IPS DF 4.7 (cell line): ENCODE measurements around the gene MRGPRX2.

Source experiments
- DNase-seq: peaks from one replicate; pipeline ENCODE4 v3.0.0-alpha.2; 2013; ENCODE audit warnings: low spot score; ENCODE audit errors: extremely low read depth

MRGPRX2 gene

GRCh38 chr11:19076744-19077589 is 16.4 kb upstream of the MRGPRX2 start:
- DNase-seq = no peak

GRCh38 chr11:19075636-19076035 is 15.1 kb upstream of the MRGPRX2 start:
- no peak for DNase-seq

GRCh38 chr11:19073454-19074415 is 13.2 kb upstream of the MRGPRX2 start:
- no peak for DNase-seq

- no peak for DNase-seq
Measured at GRCh38 chr11:19072464-19072863, 11.9 kb upstream of the MRGPRX2 start.

DNA sequence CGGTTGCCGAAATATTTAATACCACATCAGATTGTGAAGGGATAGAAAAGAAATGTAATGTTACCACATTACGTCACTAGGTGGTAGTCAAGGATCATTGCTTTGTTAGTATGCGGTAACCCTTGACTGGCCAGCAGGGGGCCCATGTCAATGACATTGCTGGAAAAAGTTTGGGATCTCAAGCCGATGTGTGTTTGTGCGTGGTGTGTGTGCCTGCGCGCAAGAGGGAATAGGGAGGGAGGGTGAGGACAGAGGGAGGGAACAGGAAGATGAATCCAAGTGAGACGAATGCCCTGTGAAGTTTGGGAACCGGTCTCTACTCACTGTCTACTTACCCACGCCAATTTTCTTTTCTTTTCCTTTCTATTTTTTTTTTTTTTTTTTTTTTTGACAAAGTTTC is 10.7 kb upstream of the MRGPRX2 start:
- DNase-seq = peak; percentile 62

DNA sequence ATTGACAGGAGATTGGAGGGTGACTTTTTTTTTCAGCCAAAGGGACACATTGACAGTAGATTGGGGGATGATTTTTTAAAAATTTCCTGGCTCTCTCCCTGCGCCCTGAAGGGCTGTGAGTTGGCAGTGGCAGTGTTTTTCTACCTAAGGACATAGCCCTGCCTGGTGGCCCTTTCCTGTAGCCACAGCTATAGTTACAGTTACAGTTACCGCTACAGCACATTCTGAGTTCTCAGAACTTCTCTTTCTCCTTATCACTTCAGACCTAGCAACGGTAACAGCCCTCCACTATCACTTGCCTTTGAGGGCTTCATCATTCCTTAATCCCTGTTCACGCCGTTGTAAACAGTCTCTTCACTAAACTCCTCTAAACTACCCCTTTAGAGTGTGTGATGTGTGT is 684 bp downstream of the MRGPRX2 start:
- no peak for DNase-seq

GRCh38 chr11:19055905-19056304 is 4.6 kb downstream of the MRGPRX2 start:
- DNase-seq = no peak

GRCh38 chr11:19055016-19055415 is 5.5 kb downstream of the MRGPRX2 start:
- no peak for DNase-seq

GRCh38 chr11:19053909-19054308 is 6.6 kb downstream of the MRGPRX2 start:
- DNase-seq = no peak

DNA sequence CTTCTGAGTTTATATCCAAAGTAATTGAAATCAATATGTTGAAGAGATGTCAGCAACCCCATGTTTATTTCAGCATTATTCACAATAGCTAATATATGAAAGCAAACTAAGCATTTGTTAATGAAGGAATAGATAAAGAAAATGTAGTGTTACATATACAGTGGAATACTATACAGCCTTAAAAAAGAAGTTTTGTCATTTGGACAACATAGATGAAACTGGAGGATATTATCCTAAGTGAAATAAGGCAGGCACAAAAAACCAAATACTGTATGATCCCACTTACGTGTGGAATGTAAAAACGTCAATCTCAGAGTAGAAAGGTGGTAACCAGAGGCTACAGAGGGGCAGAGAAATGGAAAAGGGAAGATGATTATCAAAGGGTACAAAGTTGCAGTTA is 10.2 kb downstream of the MRGPRX2 start:
- no peak for DNase-seq

GRCh38 chr11:19049351-19049750 is 11.2 kb downstream of the MRGPRX2 start:
- DNase-seq = no peak

- no peak for DNase-seq
Measured at GRCh38 chr11:19040051-19040450, 20.5 kb downstream of the MRGPRX2 start.

GRCh38 chr11:19039409-19039808 is 21.1 kb downstream of the MRGPRX2 start:
- no peak for DNase-seq

DNA sequence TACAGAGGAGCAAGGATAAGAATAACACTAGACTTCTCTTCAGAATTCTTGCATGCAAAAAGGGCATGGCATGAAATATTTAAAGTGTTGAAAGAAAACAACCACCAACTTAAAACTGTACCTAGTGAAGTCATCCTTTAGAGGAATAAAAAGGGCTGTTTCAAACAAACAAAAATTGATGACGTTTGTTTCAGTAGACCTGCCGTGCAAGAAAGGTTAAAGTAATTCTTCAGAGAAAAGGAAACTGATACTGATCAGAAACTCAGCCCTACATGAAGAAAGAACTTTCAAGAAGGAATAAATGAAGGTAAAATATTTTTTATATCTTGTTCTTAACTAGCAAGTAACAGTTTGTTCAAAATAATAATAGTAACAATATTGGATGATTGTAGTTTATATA is 27.5 kb downstream of the MRGPRX2 start:
- no peak for DNase-seq

GRCh38 chr11:19027829-19028595 is 32.5 kb downstream of the MRGPRX2 start:
- DNase-seq = no peak

DNA sequence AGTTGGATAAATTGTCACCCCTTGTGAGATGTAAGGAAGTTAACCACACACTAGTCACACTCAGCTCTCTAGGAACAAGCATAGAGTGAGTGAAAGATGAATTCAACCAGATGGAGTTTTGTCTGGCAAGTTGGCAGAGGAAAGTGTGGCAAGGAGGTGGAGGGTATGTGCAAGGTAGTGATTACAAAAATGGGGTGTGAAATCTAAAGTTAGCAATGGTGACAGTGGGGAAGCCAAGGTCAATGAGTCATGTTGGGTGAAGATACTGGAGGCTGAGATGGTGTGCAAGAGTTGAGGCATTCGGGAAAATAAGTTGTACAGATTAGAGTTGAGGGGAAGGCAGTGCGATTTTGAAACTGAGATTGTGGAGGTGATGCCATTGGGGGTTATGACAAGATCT is 33.7 kb downstream of the MRGPRX2 start:
- no peak for DNase-seq

- DNase-seq = no peak
Measured at GRCh38 chr11:19025481-19026406, 34.8 kb downstream of the MRGPRX2 start.

DNA sequence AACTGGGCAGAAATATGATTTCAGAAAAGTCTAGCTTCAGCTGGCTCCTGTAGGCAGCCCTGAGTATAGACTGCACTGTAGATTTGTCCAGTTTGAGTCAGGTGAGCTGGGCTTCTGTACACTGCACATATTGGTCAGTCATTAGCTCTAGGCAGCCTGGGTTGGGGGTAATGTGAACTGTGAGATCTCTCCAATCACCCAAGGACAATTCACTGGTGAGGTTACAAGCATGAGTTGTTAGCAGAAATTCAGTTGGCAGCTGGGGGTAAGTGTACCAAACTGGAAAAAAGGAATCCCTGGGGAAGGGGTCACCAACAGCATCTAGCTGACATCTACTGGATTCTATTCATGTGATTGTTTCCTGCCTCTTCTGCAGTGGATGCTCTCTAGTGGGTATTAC is 39.7 kb downstream of the MRGPRX2 start:
- DNase-seq = no peak

- peak; percentile 16 for DNase-seq
Measured at GRCh38 chr11:19018901-19019300, 41.6 kb downstream of the MRGPRX2 start.

DNA sequence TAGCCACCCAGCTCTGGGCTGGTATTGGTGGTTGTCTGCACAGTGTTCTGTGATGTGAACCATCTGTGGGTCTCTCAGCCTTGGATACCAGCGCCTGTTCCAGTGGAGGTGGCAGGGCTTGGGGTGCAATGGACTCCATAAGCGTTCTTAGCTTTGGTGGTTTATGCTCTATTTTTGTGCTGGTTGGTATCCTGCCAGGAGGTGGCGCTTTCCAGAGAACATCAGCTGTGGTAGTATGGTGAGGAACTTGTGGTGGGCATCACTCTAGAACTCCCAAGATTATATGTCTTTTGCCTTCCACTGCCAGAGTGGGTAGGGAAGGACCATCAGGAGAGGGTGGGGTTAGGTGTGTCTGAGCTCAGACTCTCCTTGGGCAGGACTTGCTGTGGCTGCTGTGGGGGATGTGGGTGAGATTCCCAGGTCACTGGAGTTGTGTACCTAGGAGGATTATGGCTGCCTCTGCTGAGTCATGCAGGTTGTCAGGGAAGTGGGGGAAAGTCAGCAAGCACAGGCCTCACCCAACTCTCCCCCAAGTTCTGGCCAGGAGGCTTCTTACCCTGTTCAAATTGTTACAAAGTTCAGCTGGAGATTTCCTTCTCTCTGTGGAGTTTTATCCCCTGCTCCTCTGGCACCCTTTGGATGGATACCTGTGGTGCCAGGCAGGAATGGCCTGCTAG is 47.2 kb downstream of the MRGPRX2 start:
- DNase-seq = peak; percentile 14
